CMK (cell line): ENCODE data around the gene ADGRV1.
"Not testable (repeated sequence)": the region's sequence is repeated elsewhere in the genome, so short reads cannot be mapped to it uniquely, and the experiment has no call there.

ENCODE experiments used
- DNase-seq: peaks from one replicate; pipeline ENCODE4 v3.0.0-alpha.2; 2010; ENCODE audit warnings: low read depth

Gene ADGRV1

GRCh38 chr5:90740244-90740799 lies 181.7 kb downstream of the ADGRV1 start:
- DNase-seq: no peak

GRCh38 chr5:90741022-90741564 lies 182.5 kb downstream of the ADGRV1 start:
- DNase-seq: no peak

- DNase-seq: no peak
Measured at GRCh38 chr5:90746119-90746518, 187.5 kb downstream of the ADGRV1 start.

GRCh38 chr5:90747175-90747574 lies 188.6 kb downstream of the ADGRV1 start:
- no peak for DNase-seq

GRCh38 chr5:90747693-90748092 lies 189.1 kb downstream of the ADGRV1 start:
- no peak for DNase-seq

- no peak for DNase-seq
Measured at GRCh38 chr5:90759119-90759518, 200.5 kb downstream of the ADGRV1 start.

- no peak for DNase-seq
Measured at GRCh38 chr5:90767710-90768109, 209.1 kb downstream of the ADGRV1 start.

- not testable (repeated sequence) for DNase-seq
Measured at GRCh38 chr5:90770006-90770541, 211.5 kb downstream of the ADGRV1 start.

- no peak for DNase-seq
Measured at GRCh38 chr5:90777959-90778358, 219.4 kb downstream of the ADGRV1 start.

- peak; percentile 18 for DNase-seq
Measured at GRCh38 chr5:90783460-90784333, 225.1 kb downstream of the ADGRV1 start.

GRCh38 chr5:90786756-90787155 lies 228.2 kb downstream of the ADGRV1 start:
- no peak for DNase-seq

- no peak for DNase-seq
Measured at GRCh38 chr5:90792725-90793124, 234.1 kb downstream of the ADGRV1 start.

- DNase-seq: no peak
Measured at GRCh38 chr5:90793183-90793582, 234.6 kb downstream of the ADGRV1 start.

GRCh38 chr5:90796919-90797318 lies 238.3 kb downstream of the ADGRV1 start:
- not testable (repeated sequence) for DNase-seq

GRCh38 chr5:90800082-90800481 lies 241.5 kb downstream of the ADGRV1 start:
- not testable (repeated sequence) for DNase-seq

- DNase-seq: not testable (repeated sequence)
Measured at GRCh38 chr5:90800515-90800914, 241.9 kb downstream of the ADGRV1 start.

- peak; percentile 5 for DNase-seq
Measured at GRCh38 chr5:90802474-90803317, 244.1 kb downstream of the ADGRV1 start.

GRCh38 chr5:90803381-90803780 lies 244.8 kb downstream of the ADGRV1 start:
- no peak for DNase-seq

GRCh38 chr5:90803876-90804275 lies 245.3 kb downstream of the ADGRV1 start:
- no peak for DNase-seq

GRCh38 chr5:90807496-90807895 lies 248.9 kb downstream of the ADGRV1 start:
- no peak for DNase-seq

- no peak for DNase-seq
Measured at GRCh38 chr5:90809311-90810056, 250.9 kb downstream of the ADGRV1 start.
